H1 (cell line): ENCODE measurements around the gene CAPZB. TPM values are rescaled to one million over a fixed set of nuclear protein-coding genes. Genes with fewer than 3 reads are reported as not detected.
"Not testable (repeated sequence)": the region's sequence is repeated elsewhere in the genome, so short reads cannot be mapped to it uniquely, and the experiment has no call there.

Source experiments
- CTCF ChIA-PET: fragments of 300-600 bp; sonication (Branson Sonifier 250); formaldehyde crosslinking; loops from one replicate; lab custom pipeline; 2021; ENCODE audit not compliant: partially characterized antibody; lab: Charles Lee
- POLR2A ChIA-PET: fragments of 300-600 bp; sonication (Branson Sonifier 250); formaldehyde crosslinking; loops from one replicate; lab custom pipeline; 2021; ENCODE audit warnings: inconsistent platforms; ENCODE audit not compliant: partially characterized antibody; lab: Charles Lee
- DNase-seq, 2 experiments: peaks; one replicate each; pipeline versions ENCODE4 v3.0.0 to v3.0.0-alpha.2; 2010 to 2022; ENCODE audit warnings: low spot score in 2 of 2, low read depth in 1 of 2, mixed read lengths in 1 of 2
- FAIRE-seq: peaks from 2 replicates; lab custom pipeline; 2011; peaks lifted over from hg19 to GRCh38; lab: Jason Lieb, UNC
- H2AFZ ChIP-seq: 2 replicates; pipeline ENCODE4 v1.8.1; 2012; ENCODE audit warnings: low read length, inconsistent platforms
- H2AK5ac ChIP-seq: 2 replicates; pipeline ENCODE4 v1.6.1; 2013; ENCODE audit warnings: low read depth, low read length
- H2BK120ac ChIP-seq: replicated peaks from 2 replicates; pipeline ENCODE3; 2013; ENCODE audit warnings: low read depth, low read length, inconsistent platforms
- H2BK12ac ChIP-seq: 2 replicates; pipeline ENCODE4 v1.6.1; 2013; ENCODE audit warnings: low read depth, low read length
- H2BK15ac ChIP-seq: 2 replicates; pipeline ENCODE4 v1.6.1; 2013; ENCODE audit warnings: low read length
- H2BK20ac ChIP-seq: 2 replicates; pipeline ENCODE4 v1.6.1; 2013; ENCODE audit warnings: low read length
- H2BK5ac ChIP-seq: 2 replicates; pipeline ENCODE4 v1.6.1; 2013; ENCODE audit warnings: low read depth, low read length
- H3K14ac ChIP-seq: 2 replicates; pipeline ENCODE4 v1.6.1; 2013; ENCODE audit warnings: inconsistent platforms; ENCODE audit not compliant: insufficient read length
- H3K18ac ChIP-seq: 2 replicates; pipeline ENCODE4 v1.6.1; 2013; ENCODE audit warnings: low read length; ENCODE audit errors: extremely low read depth
- H3K23ac ChIP-seq: 2 replicates; pipeline ENCODE4 v1.6.1; 2013; ENCODE audit warnings: inconsistent platforms; ENCODE audit not compliant: insufficient read length
- H3K23me2 ChIP-seq: 2 replicates; pipeline ENCODE4 v1.6.1; 2013; ENCODE audit warnings: low read depth, low read length
- H3K27ac ChIP-seq: 2 replicates; pipeline ENCODE4 v1.6.1; 2011; ENCODE audit warnings: low read depth, low read length, inconsistent platforms
- H3K27me3 ChIP-seq, 4 experiments: replicated peaks in 1 of 4; 1 replicate in 1 of 4; 2 replicates in 3 of 4; pipeline versions ENCODE4 v1.6.1 to v1.8.1; 2011 to 2013; ENCODE audit warnings: low read length in 3 of 4, mild to moderate bottlenecking in 3 of 4, inconsistent platforms in 2 of 4, mixed read lengths in 2 of 4, moderate library complexity in 1 of 4; ENCODE audit not compliant: control insufficient read depth in 3 of 4, insufficient read depth in 3 of 4; ENCODE audit errors: extremely low read depth in 1 of 4
- H3K36me3 ChIP-seq, 4 experiments: 2 replicates each; pipeline versions ENCODE4 v1.6.1 to v1.8.1; 2011 to 2013; ENCODE audit warnings: mild to moderate bottlenecking in 4 of 4, low read length in 3 of 4, moderate library complexity in 2 of 4, control low read depth in 1 of 4, inconsistent platforms in 1 of 4; ENCODE audit not compliant: insufficient read depth in 4 of 4, control insufficient read depth in 2 of 4
- H3K4ac ChIP-seq: replicated peaks from 2 replicates; pipeline ENCODE3; 2013; ENCODE audit warnings: low read length, low read depth, mixed read lengths, inconsistent platforms; ENCODE audit not compliant: insufficient read length
- H3K4me1 ChIP-seq, 4 experiments: replicated peaks in 1 of 4; 1 replicate in 1 of 4; 2 replicates in 3 of 4; pipeline versions ENCODE4 v1.6.1 to v1.8.1; 2011 to 2013; ENCODE audit warnings: low read length in 3 of 4, inconsistent platforms in 2 of 4, mixed read lengths in 1 of 4; ENCODE audit not compliant: insufficient read depth in 4 of 4, control insufficient read depth in 3 of 4
- H3K4me2 ChIP-seq, 2 experiments: 2 replicates each; pipeline versions ENCODE4 v1.6.1 to v1.8.1; 2011 to 2013; ENCODE audit warnings: low read depth in 2 of 2, low read length in 2 of 2, control low read depth in 1 of 2, inconsistent platforms in 1 of 2, mild to moderate bottlenecking in 1 of 2; ENCODE audit not compliant: insufficient read depth in 1 of 2
- H3K4me3 ChIP-seq, 4 experiments: fragments of 200-600, 300-600 bp in 1 of 4; sonication (generic), shearing (Covaris generic), sonication (Bioruptor Twin) in 1 of 4; 2 replicates each; pipeline versions ENCODE4 v1.5.1 to v1.8.1; 2011 to 2016; ENCODE audit warnings: low read length in 4 of 4, low read depth in 3 of 4, control low read depth in 2 of 4, inconsistent platforms in 2 of 4, mild to moderate bottlenecking in 2 of 4, mixed read lengths in 1 of 4, moderate library complexity in 1 of 4; ENCODE audit not compliant: insufficient read depth in 2 of 4; ENCODE audit errors: extremely low read depth in 1 of 4
- H3K56ac ChIP-seq: replicated peaks from 2 replicates; pipeline ENCODE3; 2013; ENCODE audit warnings: low read depth, mild to moderate bottlenecking, mixed read lengths, low read length, inconsistent platforms; ENCODE audit not compliant: insufficient read length
- H3K79me1 ChIP-seq: 2 replicates; pipeline ENCODE4 v1.6.1; 2013; ENCODE audit warnings: low read depth, low read length, control low read depth
- H3K79me2 ChIP-seq, 2 experiments: 2 replicates each; pipeline versions ENCODE4 v1.6.1 to v1.8.1; 2012 to 2013; ENCODE audit warnings: low read length in 2 of 2, mild to moderate bottlenecking in 2 of 2, inconsistent platforms in 1 of 2; ENCODE audit not compliant: insufficient read depth in 2 of 2, control insufficient read depth in 1 of 2
- H3K9ac ChIP-seq, 4 experiments: replicated peaks in 1 of 4; 1 replicate in 1 of 4; 2 replicates in 3 of 4; pipeline versions ENCODE4 v1.6.1 to v1.8.1; 2011 to 2013; ENCODE audit warnings: low read depth in 3 of 4, low read length in 3 of 4, control low read depth in 2 of 4, mild to moderate bottlenecking in 2 of 4, moderate library complexity in 2 of 4, inconsistent platforms in 1 of 4; ENCODE audit errors: extremely low read depth in 1 of 4
- H3K9me3 ChIP-seq, 2 experiments: 2 replicates each; pipeline versions ENCODE4 v1.6.1 to v1.8.1; 2012 to 2013; ENCODE audit warnings: mild to moderate bottlenecking in 2 of 2, moderate library complexity in 2 of 2, control low read depth in 1 of 2, inconsistent platforms in 1 of 2, low read depth in 1 of 2, low read length in 1 of 2, mixed read lengths in 1 of 2; ENCODE audit not compliant: insufficient read depth in 2 of 2
- H4K20me1 ChIP-seq, 2 experiments: replicated peaks in 1 of 2; 2 replicates each; pipeline versions ENCODE3 to v1.8.1; 2011 to 2013; ENCODE audit warnings: inconsistent platforms in 2 of 2, low read length in 2 of 2, mild to moderate bottlenecking in 1 of 2; ENCODE audit not compliant: insufficient read depth in 2 of 2, control insufficient read depth in 1 of 2
- H4K5ac ChIP-seq: 2 replicates; pipeline ENCODE4 v1.6.1; 2013; ENCODE audit warnings: low read length, low read depth, mixed read lengths, inconsistent platforms; ENCODE audit not compliant: insufficient read length
- H4K8ac ChIP-seq: 2 replicates; pipeline ENCODE4 v1.8.0; 2013; ENCODE audit warnings: mild to moderate bottlenecking, moderate library complexity, low read length, inconsistent platforms; ENCODE audit not compliant: insufficient read depth; ENCODE audit errors: extremely low read depth
- H4K91ac ChIP-seq: replicated peaks from 2 replicates; pipeline ENCODE3; 2013; ENCODE audit warnings: low read length, mixed read lengths, inconsistent platforms; ENCODE audit not compliant: insufficient read length
- WGBS, 2 experiments: shearing (Covaris generic) in 1 of 2; methylation state at CpG; one replicate each; pipeline versions ENCODE4 v1.1.6 to v1.1.7; 2013 to 2015; ENCODE audit warnings: low lambda C conversion rate in 2 of 2, mixed read lengths in 2 of 2, inconsistent platforms in 1 of 2, low coverage in 1 of 2, missing lambda C conversion rate in 1 of 2; ENCODE audit not compliant: insufficient replicate concordance in 2 of 2, insufficient coverage in 1 of 2, insufficient read length in 1 of 2; ENCODE audit errors: extremely low coverage in 1 of 2, missing lambda C conversion rate in 1 of 2; 5-methylcytosine and 5-hydroxymethylcytosine counted together
- polyA plus RNA-seq, 7 experiments: library from polyadenylated mRNA; depleted of rRNA in 3 of 7; stranded (reverse) in 5 of 7; unstranded in 2 of 7; fragments of >200 nt in 5 of 7; fragments of 200-250 nt in 2 of 7; gene quantifications; 1 replicate in 5 of 7; 2 replicates in 1 of 7; 4 replicates in 1 of 7; pipeline versions ENCODE4 v1.2.1 to v1.2.3, GENCODE V29; 2011 to 2013; ENCODE audit warnings: missing spikeins in 2 of 7, mixed read lengths in 2 of 7
- total RNA-seq: library from RNA; stranded (reverse); fragmentation: NEBNext Ultra II Directional; extraction: Animal tissue kit (Norgen Biotek cat#: 25700); gene quantifications from 2 replicates; pipeline ENCODE4 v1.2.1, GENCODE V29; 2021

The CAPZB gene
- total and polyA plus RNA-seq, 2 of the 8 experiments (the other 6 are each of a cell fraction or from before 2014, with no cell fraction given), result 162 to 371 TPM

DNA sequence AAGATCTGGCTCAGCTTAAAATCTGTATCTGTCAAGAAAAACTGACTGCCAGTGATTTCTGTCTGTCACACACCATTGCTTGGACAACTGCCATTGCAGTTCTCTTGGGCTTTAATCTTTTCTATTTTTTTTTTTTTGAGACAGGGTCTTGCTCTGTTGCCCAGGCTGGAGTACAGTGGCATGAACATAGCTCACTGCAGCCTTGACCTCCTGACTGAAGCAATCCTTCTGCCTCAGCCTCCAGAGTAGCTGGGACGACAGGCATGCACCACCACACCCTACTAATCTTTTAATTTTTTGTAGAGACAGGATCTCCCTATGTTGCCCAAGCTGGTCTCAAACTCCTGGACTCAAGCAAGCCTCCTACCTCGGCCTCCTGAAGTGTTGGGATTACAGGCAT, 14.5 kb upstream of the CAPZB start:
- ChIA-PET POLR2A (interaction anchor here (0.6 to 1.0 kb wide), 2 partner anchors 10 to 131 kb away, joined by 3 to 5 read pairs; no protein-coding TSS in a partner anchor), CTCF (interaction anchor here (0.6 to 5.3 kb wide), 8 partner anchors 11 to 212 kb away, joined by 3 to 43 read pairs (median 3); no protein-coding TSS in a partner anchor)

DNA sequence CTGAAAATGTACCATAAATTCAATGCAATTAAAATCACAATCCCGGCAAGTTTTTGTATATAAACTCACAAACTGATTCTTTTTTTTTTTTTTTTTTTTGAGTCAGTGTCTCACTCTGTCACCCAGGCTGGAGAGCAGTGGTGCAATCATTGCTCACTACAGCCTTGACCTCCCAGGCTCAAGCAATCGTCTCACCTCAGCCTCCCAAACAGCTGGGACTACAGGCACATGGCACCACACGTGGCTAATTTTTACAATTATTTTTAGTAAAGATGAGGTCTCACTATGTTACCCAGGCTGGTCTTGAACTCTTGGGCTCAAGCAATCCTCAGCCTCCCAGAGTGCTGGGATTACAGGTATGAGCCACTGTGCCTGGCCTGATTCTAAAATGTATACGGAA, 12.1 kb upstream of the CAPZB start:
- H3K9ac ChIP-seq, H3K4me2 ChIP-seq, H4K91ac ChIP-seq, H2AK5ac ChIP-seq, DNase-seq, H2AFZ ChIP-seq, H2BK12ac ChIP-seq, H3K27me3 ChIP-seq, H3K4ac ChIP-seq, H3K18ac ChIP-seq, H2BK15ac ChIP-seq, H4K20me1 ChIP-seq, H3K14ac ChIP-seq, H3K4me1 ChIP-seq, H3K79me2 ChIP-seq, H3K36me3 ChIP-seq, H3K4me3 ChIP-seq, H2BK5ac ChIP-seq, POLR2A ChIA-PET, H4K5ac ChIP-seq, H3K9me3 ChIP-seq, H3K56ac ChIP-seq, H2BK20ac ChIP-seq, H4K8ac ChIP-seq, H3K23ac ChIP-seq, H3K27ac ChIP-seq, H2BK120ac ChIP-seq, H3K23me2 ChIP-seq, FAIRE-seq, H3K79me1 ChIP-seq: not testable (repeated sequence)
- WGBS, 2 experiments, result 82% methylated on average over 4 of the region's 4 CpGs; no CpG with 5 or more reads in 1 of the 2 experiments
- CTCF ChIA-PET, result interaction anchor here (0.6 to 5.3 kb wide), 3 partner anchors 8 to 156 kb away, joined by 3 to 43 read pairs (median 3); no protein-coding TSS in a partner anchor

More for the DNA sequence above, 14.5 kb upstream of the CAPZB start:
- not testable (repeated sequence) for H3K18ac ChIP-seq, H4K5ac ChIP-seq, H3K4me1 ChIP-seq, H3K14ac ChIP-seq, H3K9me3 ChIP-seq, H2BK5ac ChIP-seq, H2AFZ ChIP-seq, H4K8ac ChIP-seq, H3K79me2 ChIP-seq, H2BK15ac ChIP-seq, H4K91ac ChIP-seq, H3K27me3 ChIP-seq, H3K36me3 ChIP-seq, H3K4ac ChIP-seq, H3K23ac ChIP-seq, H3K56ac ChIP-seq, H3K4me3 ChIP-seq, H3K79me1 ChIP-seq, H4K20me1 ChIP-seq, H3K9ac ChIP-seq, FAIRE-seq, DNase-seq, H3K23me2 ChIP-seq, H3K27ac ChIP-seq, H2BK12ac ChIP-seq, H2BK120ac ChIP-seq, H3K4me2 ChIP-seq, H2AK5ac ChIP-seq, H2BK20ac ChIP-seq
- 82% methylated on average over 2 of the region's 2 CpGs; no CpG with 5 or more reads in 1 of the 2 experiments for WGBS, 2 experiments
